Hepatocyte (in vitro differentiated cells): Measurements from ENCODE around the gene ZNF670. TPM values are rescaled to one million over a fixed set of nuclear protein-coding genes. Genes with fewer than 3 reads are reported as not detected.

Experiments used
- DNase-seq: peaks from one replicate; pipeline ENCODE4 v3.0.0-alpha.2; 2016; ENCODE audit warnings: low spot score
- H2AFZ ChIP-seq: fragments of 200-600 bp; sonication (generic); 2 replicates; pipeline ENCODE4 v1.6.0; 2016; ENCODE audit warnings: antibody characterized with exemption, mild to moderate bottlenecking
- H3K27ac ChIP-seq: fragments of 200-600 bp; sonication (generic); 2 replicates; pipeline ENCODE4 v1.5.1; 2016; ENCODE audit warnings: mild to moderate bottlenecking
- H3K27me3 ChIP-seq: fragments of 200-600 bp; sonication (generic); 2 replicates; pipeline ENCODE4 v1.6.1; 2016
- H3K36me3 ChIP-seq: fragments of 200-600 bp; sonication (generic); replicated peaks from 2 replicates; pipeline ENCODE4 v1.5.1; 2016; ENCODE audit warnings: low read depth; ENCODE audit not compliant: insufficient read depth
- H3K4me1 ChIP-seq: fragments of 200-600 bp; sonication (generic); 2 replicates; pipeline ENCODE4 v1.5.1; 2016; ENCODE audit warnings: mild to moderate bottlenecking, moderate library complexity; ENCODE audit not compliant: insufficient read depth
- H3K4me2 ChIP-seq: fragments of 200-600 bp; sonication (generic); 2 replicates; pipeline ENCODE4 v1.6.0; 2016
- H3K4me3 ChIP-seq: fragments of 200-600 bp; sonication (generic); 2 replicates; pipeline ENCODE4 v1.5.1; 2016; ENCODE audit warnings: mild to moderate bottlenecking
- H3K79me2 ChIP-seq: fragments of 200-600 bp; sonication (generic); 2 replicates; pipeline ENCODE4 v1.6.0; 2017; ENCODE audit warnings: mild to moderate bottlenecking
- H3K9me2 ChIP-seq: fragments of 200-600 bp; sonication (generic); replicated peaks from 2 replicates; pipeline ENCODE4 v1.6.0; 2017; ENCODE audit warnings: mild to moderate bottlenecking; ENCODE audit not compliant: insufficient read depth
- H3K9me3 ChIP-seq: fragments of 200-600 bp; sonication (generic); 2 replicates; pipeline ENCODE4 v1.5.1; 2016; ENCODE audit warnings: low read depth, mild to moderate bottlenecking
- H4K20me1 ChIP-seq: fragments of 200-600 bp; sonication (generic); 2 replicates; pipeline ENCODE4 v1.6.0; 2016; ENCODE audit warnings: mild to moderate bottlenecking; ENCODE audit not compliant: insufficient read depth, poor library complexity, severe bottlenecking
- CTCF ChIP-seq: fragments of 200-600 bp; sonication (generic); IDR thresholded peaks from 2 replicates; pipeline ENCODE4 v1.5.1; 2016; ENCODE audit warnings: antibody characterized with exemption, mild to moderate bottlenecking; ENCODE audit not compliant: poor library complexity
- EZH2 ChIP-seq: fragments of 200-600 bp; sonication (generic); IDR thresholded peaks from 2 replicates; pipeline ENCODE4 v1.6.1; 2016; ENCODE audit warnings: antibody characterized with exemption, mild to moderate bottlenecking, borderline replicate concordance
- EZH2phosphoT487 ChIP-seq: fragments of 200-600 bp; sonication (generic); IDR thresholded peaks from one replicate; pipeline ENCODE4 v1.6.1; 2018; ENCODE audit warnings: antibody characterized with exemption, mild to moderate bottlenecking, low read depth, moderate library complexity; ENCODE audit not compliant: unreplicated experiment, severe bottlenecking
- WGBS: methylation state at CpG from one replicate; pipeline ENCODE4 v1.1.6; 2016; ENCODE audit warnings: low lambda C conversion rate; ENCODE audit errors: missing lambda C conversion rate; 5-methylcytosine and 5-hydroxymethylcytosine counted together
- polyA plus RNA-seq: library from polyadenylated mRNA; unstranded; fragments of >200 nt; fragmentation: Nextera tagmentation; extraction: Ambion mirVana; gene quantifications from 2 replicates; pipeline ENCODE4 v1.2.1, GENCODE V29; 2016
- total RNA-seq: library from RNA; depleted of rRNA; stranded (reverse); fragments of >200 nt; gene quantifications from 2 replicates; pipeline ENCODE4 v1.2.3, GENCODE V29; 2014

The ZNF670 gene
- total and polyA plus RNA-seq, 2 experiments from 2014 or later: 5.5 to 5.8 TPM

- no peaks in the 10 kb centered on the region for H3K9me3 ChIP-seq
- H2AFZ ChIP-seq: peak overlapping the region; percentile 44
- no peaks in the 10 kb centered on the region for H3K4me1 ChIP-seq
- H3K4me3 ChIP-seq: peak overlapping the region; percentile 7
- DNase-seq: peak; percentile 52
- peak overlapping the region; percentile 88 for H3K4me2 ChIP-seq
- H3K27ac ChIP-seq: peak overlapping the region; percentile 78
- WGBS: 40% methylated on average over 23 of the region's 23 CpGs
- no peaks in the 10 kb centered on the region for H4K20me1 ChIP-seq
- H3K36me3 ChIP-seq: no peaks in the 10 kb centered on the region
- H3K9me2 ChIP-seq: no peaks in the 10 kb centered on the region
- TF ChIP-seq CTCF (no peak), EZH2phosphoT487 (no peak), EZH2 (no peak)
- no peaks in the 10 kb centered on the region for H3K27me3 ChIP-seq
- H3K79me2 ChIP-seq: peaks cover 38% of the 10 kb centered on the region
Measured at GRCh38 chr1:247079141-247079874, 697 bp upstream of the ZNF670 start.

DNA sequence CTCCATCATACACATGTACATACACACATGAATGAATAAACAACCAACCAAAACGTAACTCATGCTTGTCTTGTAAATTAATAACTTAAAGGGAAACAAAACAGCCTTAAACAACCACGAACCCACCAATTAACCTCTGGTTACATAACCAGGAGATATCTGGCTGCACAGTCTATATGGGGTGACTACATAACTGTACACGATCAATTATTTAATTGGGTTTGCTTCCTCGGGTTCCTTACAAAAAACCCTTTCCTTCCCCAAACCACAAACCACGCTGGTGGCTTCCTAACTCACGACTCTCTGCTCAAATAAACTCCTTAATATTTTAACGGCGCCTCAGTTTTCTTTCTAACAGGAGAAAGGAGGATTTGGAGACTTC, 744 bp downstream of the ZNF670 start:
- TF ChIP-seq EZH2phosphoT487 (no peak), EZH2 (no peak), CTCF (no peak)
- DNase-seq: no peak
- 0% methylated on average over 8 of the region's 8 CpGs for WGBS

GRCh38 chr1:247077213-247077612, 1.4 kb downstream of the ZNF670 start:
- peaks cover 57% of the 10 kb centered on the region for H3K79me2 ChIP-seq
- H3K27me3 ChIP-seq: no peaks in the 10 kb centered on the region
- no peaks in the 10 kb centered on the region for H4K20me1 ChIP-seq
- WGBS: 90% methylated on average over 3 of the region's 3 CpGs
- no peaks in the 10 kb centered on the region for H3K9me2 ChIP-seq
- DNase-seq: no peak
- peak overlapping the region; percentile 88 for H3K4me2 ChIP-seq
- H2AFZ ChIP-seq: no peak overlapping the region
- no peak for TF ChIP-seq EZH2phosphoT487
- TF ChIP-seq EZH2: no peak
- TF ChIP-seq CTCF: no peak
- H3K4me3 ChIP-seq: no peak overlapping the region
- no peaks in the 10 kb centered on the region for H3K36me3 ChIP-seq
- no peak overlapping the region for H3K27ac ChIP-seq
- no peaks in the 10 kb centered on the region for H3K9me3 ChIP-seq
- H3K4me1 ChIP-seq: no peaks in the 10 kb centered on the region

More for the DNA sequence above, 744 bp downstream of the ZNF670 start:
- H4K20me1 ChIP-seq: no peaks in the 10 kb centered on the region
- peak overlapping the region; percentile 88 for H3K4me2 ChIP-seq
- H3K79me2 ChIP-seq: peaks cover 52% of the 10 kb centered on the region
- H3K4me1 ChIP-seq: no peaks in the 10 kb centered on the region
- H2AFZ ChIP-seq: peak overlapping the region; percentile 74
- H3K36me3 ChIP-seq: no peaks in the 10 kb centered on the region
- no peaks in the 10 kb centered on the region for H3K9me3 ChIP-seq
- peak overlapping the region; percentile 99 for H3K4me3 ChIP-seq
- H3K27ac ChIP-seq: peak overlapping the region; percentile 93
- H3K27me3 ChIP-seq: no peaks in the 10 kb centered on the region
- H3K9me2 ChIP-seq: no peaks in the 10 kb centered on the region
